AG09309 (cell line): ENCODE data around the gene SDK1.

Experiments used
- DNase-seq: peaks from one replicate; pipeline ENCODE4 v3.0.0-alpha.2; 2010; ENCODE audit warnings: low read depth
- H3K4me3 ChIP-seq: 2 replicates; pipeline ENCODE4 v1.5.1; 2011; ENCODE audit warnings: mild to moderate bottlenecking, low read depth, low read length, moderate library complexity; ENCODE audit not compliant: control insufficient read depth
- CTCF ChIP-seq: IDR thresholded peaks from 2 replicates; pipeline ENCODE4 v1.5.1; 2011; ENCODE audit warnings: mild to moderate bottlenecking, low read depth, low read length, inconsistent platforms; ENCODE audit not compliant: insufficient read depth, control insufficient read depth; ENCODE audit errors: missing control alignments

SDK1 gene

GRCh38 chr7:4017785-4018184 lies 716.7 kb downstream of the SDK1 start:
- no peak overlapping the region for H3K4me3 ChIP-seq
- no peak for TF ChIP-seq CTCF
- DNase-seq = no peak

DNA sequence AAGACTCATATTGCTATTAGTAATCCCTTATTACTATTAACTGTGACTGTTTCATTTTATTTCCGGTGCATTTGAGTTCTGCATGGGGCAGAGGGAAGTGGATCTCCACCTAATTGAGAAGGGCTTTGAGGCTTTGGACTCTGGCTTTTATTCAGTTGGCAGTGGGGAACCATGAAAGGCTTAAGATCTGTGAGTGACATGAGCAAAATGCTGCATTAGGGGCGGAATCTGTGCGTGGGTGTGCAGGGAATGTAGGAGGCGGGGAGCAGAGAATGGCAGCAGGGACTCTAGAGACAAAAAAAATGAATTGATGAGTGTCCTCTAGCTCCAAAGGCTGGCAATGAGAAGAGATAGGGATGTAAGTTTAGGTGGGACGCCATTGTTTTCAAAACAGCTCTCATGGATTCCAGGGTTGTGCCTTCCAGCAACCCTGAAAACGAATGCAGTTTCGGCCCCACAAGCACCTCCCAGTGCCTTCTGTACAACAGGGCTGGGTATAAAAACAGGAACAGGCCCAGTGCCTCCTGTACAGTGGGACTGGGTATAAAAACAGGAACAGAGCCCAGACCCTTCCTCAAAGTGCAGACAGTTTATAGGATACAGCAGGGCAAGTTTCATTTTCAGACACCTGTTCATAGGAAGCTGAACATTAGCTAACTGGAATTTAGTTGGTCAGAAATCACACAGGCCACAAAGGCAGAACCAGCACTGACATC lies 717.7 kb downstream of the SDK1 start:
- no peak overlapping the region for H3K4me3 ChIP-seq
- no peak for TF ChIP-seq CTCF
- DNase-seq = no peak

DNA sequence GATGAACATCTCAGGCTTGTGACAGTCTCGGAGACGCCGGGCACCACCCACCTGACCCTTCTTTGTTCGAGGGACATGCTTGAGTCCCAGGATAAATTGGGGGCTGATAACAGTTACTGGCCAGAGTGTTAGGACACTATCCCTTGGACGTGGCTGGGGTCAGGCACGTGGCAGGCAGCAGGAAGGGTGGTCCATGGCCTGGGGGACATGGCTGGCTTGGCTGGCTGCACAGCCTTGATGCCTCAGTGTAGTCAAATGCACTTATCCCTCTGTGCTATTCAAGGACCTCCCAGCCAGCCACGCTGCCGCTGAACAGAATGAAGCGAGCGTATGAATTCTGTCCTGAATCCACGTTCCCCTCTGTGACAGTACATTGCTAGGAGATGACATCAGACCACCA lies 719.0 kb downstream of the SDK1 start:
- H3K4me3 ChIP-seq = no peak overlapping the region
- no peak for DNase-seq
- TF ChIP-seq CTCF = no peak

GRCh38 chr7:4021413-4021812 lies 720.4 kb downstream of the SDK1 start:
- no peak for TF ChIP-seq CTCF
- DNase-seq = no peak
- no peak overlapping the region for H3K4me3 ChIP-seq

DNA sequence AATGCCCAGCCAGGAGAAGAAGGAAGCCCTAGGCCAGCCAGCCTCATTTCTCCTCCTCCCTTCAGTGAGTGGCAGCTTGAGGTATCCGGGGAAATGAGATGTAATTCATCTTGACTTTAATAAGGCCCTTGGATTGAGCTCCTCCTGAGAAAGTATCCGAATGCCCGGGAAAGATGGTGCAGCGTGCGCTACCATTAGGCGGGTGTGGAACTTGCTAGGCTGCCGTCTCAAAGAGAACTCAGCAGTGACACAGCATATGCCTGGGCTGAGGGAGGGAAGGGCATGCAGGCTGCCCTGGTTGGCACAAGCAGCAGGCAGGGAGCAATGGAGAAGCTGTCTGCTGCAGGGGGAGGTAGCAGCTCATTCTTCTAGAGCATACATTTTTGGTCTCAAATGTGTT lies 721.2 kb downstream of the SDK1 start:
- no peak for TF ChIP-seq CTCF
- no peak overlapping the region for H3K4me3 ChIP-seq
- no peak for DNase-seq

DNA sequence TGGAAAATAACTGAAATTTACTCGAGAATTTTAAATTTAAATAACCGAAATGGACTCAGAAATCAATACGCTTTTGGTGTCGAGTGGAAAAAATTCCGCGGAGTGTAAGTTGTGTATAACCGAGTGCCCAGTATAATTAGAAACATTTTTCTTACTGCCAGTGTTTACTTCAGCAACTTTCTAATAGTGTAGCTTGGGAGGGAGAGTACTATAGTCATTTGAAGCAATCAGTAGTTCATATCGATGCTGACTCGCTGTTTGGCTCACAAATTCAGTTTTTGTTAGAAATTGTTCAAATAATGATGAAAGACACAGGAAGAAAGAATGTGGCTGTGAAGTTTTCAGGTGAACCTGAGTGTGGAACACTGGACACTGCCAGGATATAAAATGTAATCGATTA lies 722.5 kb downstream of the SDK1 start:
- no peak for TF ChIP-seq CTCF
- H3K4me3 ChIP-seq = no peak overlapping the region
- no peak for DNase-seq

DNA sequence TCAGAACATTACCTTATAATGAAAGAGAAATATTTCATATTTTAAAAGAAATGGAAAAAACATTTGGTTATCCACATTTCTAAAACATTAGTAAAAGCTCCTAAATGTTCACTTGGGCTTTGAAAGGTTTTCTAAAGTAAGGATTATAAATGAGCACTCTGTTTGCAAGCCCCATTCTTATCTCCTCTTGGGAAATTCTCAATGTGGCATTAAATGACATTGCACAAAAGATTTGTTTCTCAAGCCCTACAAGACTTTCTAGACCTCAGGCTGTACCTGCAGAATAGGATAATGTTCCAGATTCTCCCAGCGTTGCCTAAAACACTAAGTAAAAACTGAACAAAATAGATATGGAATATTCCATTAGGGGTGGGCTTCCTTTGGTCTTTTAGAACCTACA lies 723.1 kb downstream of the SDK1 start:
- TF ChIP-seq CTCF = no peak
- DNase-seq = no peak
- H3K4me3 ChIP-seq = no peak overlapping the region
